Colonic mucosa (tissue), 4 donors: Measurements from ENCODE around the gene STKLD1. TPM values are rescaled to one million over a fixed set of nuclear protein-coding genes. Genes with fewer than 3 reads are reported as not detected.
"Not testable (repeated sequence)": the region's sequence is repeated elsewhere in the genome, so short reads cannot be mapped to it uniquely, and the experiment has no call there.

Source experiments
- DNase-seq: peaks from one replicate; pipeline ENCODE4 v3.0.0-alpha.2; 2020
- H3K27ac ChIP-seq: fragments of 200-600 bp; one replicate; pipeline ENCODE4 v1.8.0; 2021
- H3K27me3 ChIP-seq: fragments of 200-600 bp; one replicate; pipeline ENCODE4 v1.8.0; 2021
- H3K36me3 ChIP-seq: fragments of 200-600 bp; one replicate; pipeline ENCODE4 v1.8.0; 2021
- H3K4me1 ChIP-seq: fragments of 200-600 bp; one replicate; pipeline ENCODE4 v1.8.0; 2021; ENCODE audit warnings: mild to moderate bottlenecking
- H3K4me3 ChIP-seq: fragments of 200-600 bp; one replicate; pipeline ENCODE4 v1.8.0; 2021
- H3K9ac ChIP-seq, 2 donors: one replicate each; pipeline ENCODE4 v1.7.0; 2013; ENCODE audit warnings: control low read depth in 2 of 2, low read depth in 2 of 2, low read length in 2 of 2
- H3K9me3 ChIP-seq: fragments of 200-600 bp; one replicate; pipeline ENCODE4 v1.8.0; 2021
- CTCF ChIP-seq: fragments of 200-600 bp; IDR thresholded peaks from one replicate; pipeline ENCODE4 v1.8.0; 2022; ENCODE audit warnings: antibody characterized with exemption, mild to moderate bottlenecking
- intact Hi-C: fragments of 100-400 bp; cut with DNase I; formaldehyde crosslinking; loops from one replicate; pipeline ENCODE4 v1.14.1; 2022
- total RNA-seq, 2 donors: library from RNA; stranded (reverse); fragmentation: NEBNext Ultra II Directional in 1 of 2; extraction: Animal tissue kit (Norgen Biotek cat#: 25700) in 1 of 2; gene quantifications; one replicate each; pipeline ENCODE4 v1.2.1, GENCODE V29; 2021
- donor health status: healthy.
- donor health status: DM: no; HTN: no; CAD: no.
- donor health status: DM: no; HTN: no; CAD: no.

The STKLD1 gene
- total RNA-seq, 2 donors from 2014 or later: 0.45 TPM; not detected in 1

GRCh38 chr9:133449760-133450159 is 73.6 kb downstream of the STKLD1 start:
- Histone ChIP-seq H3K9me3 (no peaks in the 10 kb centered on the region), H3K4me1 (no peaks in the 10 kb centered on the region), H3K27me3 (no peaks in the 10 kb centered on the region), H3K4me3 (no peak overlapping the region), H3K9ac (no peak overlapping the region), H3K27ac (no peak overlapping the region), H3K36me3 (no peaks in the 10 kb centered on the region)
- TF ChIP-seq CTCF: no peak
- intact Hi-C loops: no loop called here
- peak; percentile 66 for DNase-seq

GRCh38 chr9:133451865-133452264 is 75.7 kb downstream of the STKLD1 start:
- H3K4me1 ChIP-seq, H3K9ac ChIP-seq, H3K27ac ChIP-seq, intact Hi-C loops, H3K27me3 ChIP-seq, H3K9me3 ChIP-seq, H3K4me3 ChIP-seq, H3K36me3 ChIP-seq, DNase-seq: not testable (repeated sequence)

GRCh38 chr9:133452562-133452961 is 76.4 kb downstream of the STKLD1 start:
- no peaks in the 10 kb centered on the region for H3K4me1 ChIP-seq

GRCh38 chr9:133453651-133454050 is 77.5 kb downstream of the STKLD1 start:
- Histone ChIP-seq H3K27ac (no peak overlapping the region), H3K4me3 (no peak overlapping the region), H3K9me3 (no peaks in the 10 kb centered on the region), H3K9ac (no peak overlapping the region), H3K27me3 (no peaks in the 10 kb centered on the region), H3K4me1 (no peaks in the 10 kb centered on the region), H3K36me3 (no peaks in the 10 kb centered on the region)
- TF ChIP-seq CTCF: no peak
- DNase-seq: no peak
- intact Hi-C loops: no loop called here

More at GRCh38 chr9:133452562-133452961, 76.4 kb downstream of the STKLD1 start:
- Histone ChIP-seq H3K4me3 (no peak overlapping the region), H3K36me3 (no peaks in the 10 kb centered on the region), H3K27me3 (no peaks in the 10 kb centered on the region), H3K9ac (no peak overlapping the region), H3K9me3 (no peaks in the 10 kb centered on the region), H3K27ac (no peak overlapping the region)
- DNase-seq: no peak
- no peak for TF ChIP-seq CTCF
- intact Hi-C loops: no loop called here

GRCh38 chr9:133454325-133454724 is 78.2 kb downstream of the STKLD1 start:
- H3K27ac ChIP-seq: no peak overlapping the region
- no peak overlapping the region for H3K4me3 ChIP-seq
- H3K36me3 ChIP-seq: no peaks in the 10 kb centered on the region
- H3K9ac ChIP-seq: no peak overlapping the region
- H3K27me3 ChIP-seq: no peaks in the 10 kb centered on the region
- TF ChIP-seq CTCF: no peak
- no peaks in the 10 kb centered on the region for H3K9me3 ChIP-seq
- intact Hi-C loops: no loop called here
- DNase-seq: no peak
- no peaks in the 10 kb centered on the region for H3K4me1 ChIP-seq

GRCh38 chr9:133454943-133455673 is 78.9 kb downstream of the STKLD1 start:
- Histone ChIP-seq H3K27me3 (no peaks in the 10 kb centered on the region), H3K4me3 (no peak overlapping the region), H3K36me3 (no peaks in the 10 kb centered on the region), H3K4me1 (no peaks in the 10 kb centered on the region), H3K9me3 (no peaks in the 10 kb centered on the region), H3K9ac (no peak overlapping the region), H3K27ac (no peak overlapping the region)
- intact Hi-C loops: loop anchor here (5.0 kb wide), 1 partner anchor 38 kb away; the partner anchor contains the start of gene REXO4
- DNase-seq: no peak
- no peak for TF ChIP-seq CTCF
